WTC11 (cell line): Measurements from ENCODE around the gene PHKB.

Source experiments
- ELF4 ChIP-seq: sonication (generic); formaldehyde crosslinking; IDR thresholded peaks from 2 replicates; pipeline ENCODE4 v1.8.1; 2022; ENCODE audit warnings: low read depth, mild to moderate bottlenecking, moderate library complexity, missing genetic modification reagents
- ESRRA ChIP-seq: sonication (generic); formaldehyde crosslinking; IDR thresholded peaks from 2 replicates; pipeline ENCODE4 v1.8.1; 2022; ENCODE audit warnings: mild to moderate bottlenecking, missing genetic modification reagents, borderline replicate concordance
- OVOL2 ChIP-seq: fragments of 250-450 bp; sonication (Bioruptor Pico); IDR thresholded peaks from 2 replicates; pipeline ENCODE4 v1.9.0; 2021; ENCODE audit warnings: mild to moderate bottlenecking, borderline replicate concordance
- SMAD4 ChIP-seq: sonication (generic); formaldehyde crosslinking; IDR thresholded peaks from 2 replicates; pipeline ENCODE4 v1.8.0; 2022; ENCODE audit warnings: mild to moderate bottlenecking, missing genetic modification reagents
- ZNF121 ChIP-seq: sonication (generic); formaldehyde crosslinking; IDR thresholded peaks from 2 replicates; pipeline ENCODE4 v1.8.0; 2023; ENCODE audit warnings: missing genetic modification reagents
- TF ChIP-seq, protein P1 (sequence below): fragments of 200-600 bp; IDR thresholded peaks from 2 replicates; pipeline ENCODE4 v1.8.0; 2022; ENCODE audit warnings: antibody characterized with exemption
- TF ChIP-seq, protein P2 (sequence below): fragments of 250-450 bp; sonication (Bioruptor Pico); IDR thresholded peaks from 2 replicates; pipeline ENCODE4 v1.9.0; 2021; ENCODE audit warnings: mild to moderate bottlenecking
- TF ChIP-seq, protein P3 (sequence below): sonication (generic); formaldehyde crosslinking; IDR thresholded peaks from 2 replicates; pipeline ENCODE4 v1.8.1; 2023; ENCODE audit warnings: mild to moderate bottlenecking, missing genetic modification reagents
- TF ChIP-seq, protein P4 (sequence below): sonication (generic); formaldehyde crosslinking; conservative IDR thresholded peaks from 2 replicates; pipeline ENCODE4 v1.8.1; 2022; ENCODE audit warnings: mild to moderate bottlenecking, missing genetic modification reagents
- TF ChIP-seq, protein P5 (sequence below): sonication (generic); formaldehyde crosslinking; conservative IDR thresholded peaks from 2 replicates; pipeline ENCODE4 v1.8.1; 2023; ENCODE audit warnings: mild to moderate bottlenecking, low read depth, missing genetic modification reagents, moderate library complexity
- TF ChIP-seq, protein P6 (sequence below): sonication (generic); formaldehyde crosslinking; IDR thresholded peaks from 2 replicates; pipeline ENCODE4 v1.8.1; 2023; ENCODE audit warnings: mild to moderate bottlenecking, missing genetic modification reagents
- TF ChIP-seq, protein P7 (sequence below): sonication (generic); formaldehyde crosslinking; IDR thresholded peaks from 2 replicates; pipeline ENCODE4 v1.8.1; 2023; ENCODE audit warnings: mild to moderate bottlenecking, missing genetic modification reagents, moderate library complexity
- TF ChIP-seq, protein P8 (sequence below): sonication (generic); formaldehyde crosslinking; IDR thresholded peaks from 2 replicates; pipeline ENCODE4 v1.8.0; 2022; ENCODE audit warnings: mild to moderate bottlenecking, missing genetic modification reagents
- TF ChIP-seq, protein P9 (sequence below): sonication (generic); formaldehyde crosslinking; IDR thresholded peaks from 2 replicates; pipeline ENCODE4 v1.8.1; 2022; ENCODE audit warnings: low read depth, missing genetic modification reagents, borderline replicate concordance

DNA sequence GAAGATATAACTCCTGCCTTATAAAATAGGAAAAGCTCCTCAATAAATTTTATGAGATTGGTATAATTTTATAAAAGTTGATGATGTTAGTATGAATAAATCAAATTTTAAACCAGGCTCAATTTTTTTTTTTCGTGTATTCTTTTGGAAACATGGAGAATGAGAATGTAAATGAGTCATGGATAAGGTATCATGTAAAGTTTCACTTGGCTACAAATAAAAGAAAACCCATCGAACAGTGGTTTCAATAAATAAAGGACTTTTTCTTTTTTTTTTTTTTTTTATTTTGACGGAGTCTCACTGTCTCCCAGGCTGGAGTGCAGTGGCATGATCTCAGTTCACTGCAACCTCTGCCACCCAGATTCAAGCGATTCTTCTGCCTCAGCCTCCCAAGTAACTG, 67.3 kb downstream of the PHKB start:
- TF ChIP-seq ZNF121 (CRISPR knock-in tag) (no peak), ELF4 (CRISPR knock-in tag) (no peak), ESRRA (no peak), SMAD4 (CRISPR knock-in tag) (no peak), OVOL2 (CRISPR knock-in tag) (no peak)
- TF ChIP-seq, protein P1, sequence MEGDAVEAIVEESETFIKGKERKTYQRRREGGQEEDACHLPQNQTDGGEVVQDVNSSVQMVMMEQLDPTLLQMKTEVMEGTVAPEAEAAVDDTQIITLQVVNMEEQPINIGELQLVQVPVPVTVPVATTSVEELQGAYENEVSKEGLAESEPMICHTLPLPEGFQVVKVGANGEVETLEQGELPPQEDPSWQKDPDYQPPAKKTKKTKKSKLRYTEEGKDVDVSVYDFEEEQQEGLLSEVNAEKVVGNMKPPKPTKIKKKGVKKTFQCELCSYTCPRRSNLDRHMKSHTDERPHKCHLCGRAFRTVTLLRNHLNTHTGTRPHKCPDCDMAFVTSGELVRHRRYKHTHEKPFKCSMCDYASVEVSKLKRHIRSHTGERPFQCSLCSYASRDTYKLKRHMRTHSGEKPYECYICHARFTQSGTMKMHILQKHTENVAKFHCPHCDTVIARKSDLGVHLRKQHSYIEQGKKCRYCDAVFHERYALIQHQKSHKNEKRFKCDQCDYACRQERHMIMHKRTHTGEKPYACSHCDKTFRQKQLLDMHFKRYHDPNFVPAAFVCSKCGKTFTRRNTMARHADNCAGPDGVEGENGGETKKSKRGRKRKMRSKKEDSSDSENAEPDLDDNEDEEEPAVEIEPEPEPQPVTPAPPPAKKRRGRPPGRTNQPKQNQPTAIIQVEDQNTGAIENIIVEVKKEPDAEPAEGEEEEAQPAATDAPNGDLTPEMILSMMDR: no peak
- TF ChIP-seq, protein P2, sequence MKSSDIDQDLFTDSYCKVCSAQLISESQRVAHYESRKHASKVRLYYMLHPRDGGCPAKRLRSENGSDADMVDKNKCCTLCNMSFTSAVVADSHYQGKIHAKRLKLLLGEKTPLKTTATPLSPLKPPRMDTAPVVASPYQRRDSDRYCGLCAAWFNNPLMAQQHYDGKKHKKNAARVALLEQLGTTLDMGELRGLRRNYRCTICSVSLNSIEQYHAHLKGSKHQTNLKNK (CRISPR knock-in tag): no peak
- TF ChIP-seq, protein P3, sequence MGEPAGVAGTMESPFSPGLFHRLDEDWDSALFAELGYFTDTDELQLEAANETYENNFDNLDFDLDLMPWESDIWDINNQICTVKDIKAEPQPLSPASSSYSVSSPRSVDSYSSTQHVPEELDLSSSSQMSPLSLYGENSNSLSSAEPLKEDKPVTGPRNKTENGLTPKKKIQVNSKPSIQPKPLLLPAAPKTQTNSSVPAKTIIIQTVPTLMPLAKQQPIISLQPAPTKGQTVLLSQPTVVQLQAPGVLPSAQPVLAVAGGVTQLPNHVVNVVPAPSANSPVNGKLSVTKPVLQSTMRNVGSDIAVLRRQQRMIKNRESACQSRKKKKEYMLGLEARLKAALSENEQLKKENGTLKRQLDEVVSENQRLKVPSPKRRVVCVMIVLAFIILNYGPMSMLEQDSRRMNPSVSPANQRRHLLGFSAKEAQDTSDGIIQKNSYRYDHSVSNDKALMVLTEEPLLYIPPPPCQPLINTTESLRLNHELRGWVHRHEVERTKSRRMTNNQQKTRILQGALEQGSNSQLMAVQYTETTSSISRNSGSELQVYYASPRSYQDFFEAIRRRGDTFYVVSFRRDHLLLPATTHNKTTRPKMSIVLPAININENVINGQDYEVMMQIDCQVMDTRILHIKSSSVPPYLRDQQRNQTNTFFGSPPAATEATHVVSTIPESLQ (CRISPR knock-in tag): no peak
- TF ChIP-seq, protein P4, sequence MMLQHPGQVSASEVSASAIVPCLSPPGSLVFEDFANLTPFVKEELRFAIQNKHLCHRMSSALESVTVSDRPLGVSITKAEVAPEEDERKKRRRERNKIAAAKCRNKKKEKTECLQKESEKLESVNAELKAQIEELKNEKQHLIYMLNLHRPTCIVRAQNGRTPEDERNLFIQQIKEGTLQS: no peak
- TF ChIP-seq, protein P5, sequence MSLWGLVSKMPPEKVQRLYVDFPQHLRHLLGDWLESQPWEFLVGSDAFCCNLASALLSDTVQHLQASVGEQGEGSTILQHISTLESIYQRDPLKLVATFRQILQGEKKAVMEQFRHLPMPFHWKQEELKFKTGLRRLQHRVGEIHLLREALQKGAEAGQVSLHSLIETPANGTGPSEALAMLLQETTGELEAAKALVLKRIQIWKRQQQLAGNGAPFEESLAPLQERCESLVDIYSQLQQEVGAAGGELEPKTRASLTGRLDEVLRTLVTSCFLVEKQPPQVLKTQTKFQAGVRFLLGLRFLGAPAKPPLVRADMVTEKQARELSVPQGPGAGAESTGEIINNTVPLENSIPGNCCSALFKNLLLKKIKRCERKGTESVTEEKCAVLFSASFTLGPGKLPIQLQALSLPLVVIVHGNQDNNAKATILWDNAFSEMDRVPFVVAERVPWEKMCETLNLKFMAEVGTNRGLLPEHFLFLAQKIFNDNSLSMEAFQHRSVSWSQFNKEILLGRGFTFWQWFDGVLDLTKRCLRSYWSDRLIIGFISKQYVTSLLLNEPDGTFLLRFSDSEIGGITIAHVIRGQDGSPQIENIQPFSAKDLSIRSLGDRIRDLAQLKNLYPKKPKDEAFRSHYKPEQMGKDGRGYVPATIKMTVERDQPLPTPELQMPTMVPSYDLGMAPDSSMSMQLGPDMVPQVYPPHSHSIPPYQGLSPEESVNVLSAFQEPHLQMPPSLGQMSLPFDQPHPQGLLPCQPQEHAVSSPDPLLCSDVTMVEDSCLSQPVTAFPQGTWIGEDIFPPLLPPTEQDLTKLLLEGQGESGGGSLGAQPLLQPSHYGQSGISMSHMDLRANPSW (CRISPR knock-in tag): no peak
- TF ChIP-seq, protein P6, sequence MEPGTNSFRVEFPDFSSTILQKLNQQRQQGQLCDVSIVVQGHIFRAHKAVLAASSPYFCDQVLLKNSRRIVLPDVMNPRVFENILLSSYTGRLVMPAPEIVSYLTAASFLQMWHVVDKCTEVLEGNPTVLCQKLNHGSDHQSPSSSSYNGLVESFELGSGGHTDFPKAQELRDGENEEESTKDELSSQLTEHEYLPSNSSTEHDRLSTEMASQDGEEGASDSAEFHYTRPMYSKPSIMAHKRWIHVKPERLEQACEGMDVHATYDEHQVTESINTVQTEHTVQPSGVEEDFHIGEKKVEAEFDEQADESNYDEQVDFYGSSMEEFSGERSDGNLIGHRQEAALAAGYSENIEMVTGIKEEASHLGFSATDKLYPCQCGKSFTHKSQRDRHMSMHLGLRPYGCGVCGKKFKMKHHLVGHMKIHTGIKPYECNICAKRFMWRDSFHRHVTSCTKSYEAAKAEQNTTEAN (CRISPR knock-in tag): no peak
- TF ChIP-seq, protein P7, sequence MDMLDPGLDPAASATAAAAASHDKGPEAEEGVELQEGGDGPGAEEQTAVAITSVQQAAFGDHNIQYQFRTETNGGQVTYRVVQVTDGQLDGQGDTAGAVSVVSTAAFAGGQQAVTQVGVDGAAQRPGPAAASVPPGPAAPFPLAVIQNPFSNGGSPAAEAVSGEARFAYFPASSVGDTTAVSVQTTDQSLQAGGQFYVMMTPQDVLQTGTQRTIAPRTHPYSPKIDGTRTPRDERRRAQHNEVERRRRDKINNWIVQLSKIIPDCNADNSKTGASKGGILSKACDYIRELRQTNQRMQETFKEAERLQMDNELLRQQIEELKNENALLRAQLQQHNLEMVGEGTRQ: no peak
- TF ChIP-seq, protein P8, sequence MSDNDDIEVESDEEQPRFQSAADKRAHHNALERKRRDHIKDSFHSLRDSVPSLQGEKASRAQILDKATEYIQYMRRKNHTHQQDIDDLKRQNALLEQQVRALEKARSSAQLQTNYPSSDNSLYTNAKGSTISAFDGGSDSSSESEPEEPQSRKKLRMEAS (CRISPR knock-in tag): no peak
- TF ChIP-seq, protein P9, sequence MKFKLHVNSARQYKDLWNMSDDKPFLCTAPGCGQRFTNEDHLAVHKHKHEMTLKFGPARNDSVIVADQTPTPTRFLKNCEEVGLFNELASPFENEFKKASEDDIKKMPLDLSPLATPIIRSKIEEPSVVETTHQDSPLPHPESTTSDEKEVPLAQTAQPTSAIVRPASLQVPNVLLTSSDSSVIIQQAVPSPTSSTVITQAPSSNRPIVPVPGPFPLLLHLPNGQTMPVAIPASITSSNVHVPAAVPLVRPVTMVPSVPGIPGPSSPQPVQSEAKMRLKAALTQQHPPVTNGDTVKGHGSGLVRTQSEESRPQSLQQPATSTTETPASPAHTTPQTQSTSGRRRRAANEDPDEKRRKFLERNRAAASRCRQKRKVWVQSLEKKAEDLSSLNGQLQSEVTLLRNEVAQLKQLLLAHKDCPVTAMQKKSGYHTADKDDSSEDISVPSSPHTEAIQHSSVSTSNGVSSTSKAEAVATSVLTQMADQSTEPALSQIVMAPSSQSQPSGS: no peak
